ENCODE results near the gene TCERG1L. TPM values are rescaled to one million over a fixed set of nuclear protein-coding genes. Genes with fewer than 3 reads are reported as not detected.

The TCERG1L gene
- total RNA-seq, 4 donors from 2014 or later = 0.41 TPM; not detected in 3

- H3K27ac ChIP-seq = no peak overlapping the region
- intact Hi-C loops (cut with DNase I; ENCODE audit: low total_unique reads) = no loop called here
- TF ChIP-seq, protein P1, sequence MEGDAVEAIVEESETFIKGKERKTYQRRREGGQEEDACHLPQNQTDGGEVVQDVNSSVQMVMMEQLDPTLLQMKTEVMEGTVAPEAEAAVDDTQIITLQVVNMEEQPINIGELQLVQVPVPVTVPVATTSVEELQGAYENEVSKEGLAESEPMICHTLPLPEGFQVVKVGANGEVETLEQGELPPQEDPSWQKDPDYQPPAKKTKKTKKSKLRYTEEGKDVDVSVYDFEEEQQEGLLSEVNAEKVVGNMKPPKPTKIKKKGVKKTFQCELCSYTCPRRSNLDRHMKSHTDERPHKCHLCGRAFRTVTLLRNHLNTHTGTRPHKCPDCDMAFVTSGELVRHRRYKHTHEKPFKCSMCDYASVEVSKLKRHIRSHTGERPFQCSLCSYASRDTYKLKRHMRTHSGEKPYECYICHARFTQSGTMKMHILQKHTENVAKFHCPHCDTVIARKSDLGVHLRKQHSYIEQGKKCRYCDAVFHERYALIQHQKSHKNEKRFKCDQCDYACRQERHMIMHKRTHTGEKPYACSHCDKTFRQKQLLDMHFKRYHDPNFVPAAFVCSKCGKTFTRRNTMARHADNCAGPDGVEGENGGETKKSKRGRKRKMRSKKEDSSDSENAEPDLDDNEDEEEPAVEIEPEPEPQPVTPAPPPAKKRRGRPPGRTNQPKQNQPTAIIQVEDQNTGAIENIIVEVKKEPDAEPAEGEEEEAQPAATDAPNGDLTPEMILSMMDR (IDR thresholded peaks at IDR 0.05) = no peak
- DNase-seq = no peak
- no peaks in the 10 kb centered on the region for H3K4me1 ChIP-seq
- H3K27me3 ChIP-seq = no peaks in the 10 kb centered on the region
- no peak overlapping the region for H3K4me3 ChIP-seq
- H3K9me3 ChIP-seq = no peaks in the 10 kb centered on the region
- no peaks in the 10 kb centered on the region for H3K36me3 ChIP-seq
Measured at GRCh38 chr10:131126321-131127137, 185.0 kb downstream of the TCERG1L start.

DNA sequence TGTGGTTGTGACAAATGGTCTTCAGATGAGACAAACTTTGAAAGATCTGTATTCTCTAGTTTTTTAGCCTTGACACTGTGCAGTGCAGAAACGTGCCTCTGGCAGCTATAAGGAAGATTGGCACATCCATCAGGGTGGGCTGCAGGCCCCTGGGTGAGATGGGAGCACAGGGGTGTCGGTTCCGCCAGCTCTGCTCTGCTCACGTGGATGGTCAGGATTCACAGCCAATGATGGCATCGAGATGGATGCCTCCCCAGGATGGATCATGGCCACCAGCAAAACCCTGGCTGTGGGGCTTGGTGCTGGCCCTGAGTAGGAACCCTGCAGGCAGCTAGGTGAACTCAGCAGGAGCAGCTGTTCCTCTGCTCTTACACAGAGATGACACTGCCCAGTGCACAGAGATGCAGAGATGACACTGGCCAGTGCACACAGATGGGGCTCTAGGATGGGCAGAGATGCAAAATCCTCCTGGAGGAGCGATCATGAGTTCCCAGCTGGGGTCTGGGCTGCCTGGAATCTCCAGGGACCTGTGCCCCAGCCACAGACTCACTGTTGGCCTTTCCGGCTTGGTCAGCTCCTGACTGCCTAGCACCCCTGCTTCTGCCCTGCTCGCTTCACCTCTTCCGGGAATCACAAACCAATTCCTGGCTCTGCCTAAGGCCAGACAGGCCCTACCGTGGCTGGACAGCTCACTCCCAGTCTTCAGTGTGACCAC, 185.9 kb downstream of the TCERG1L start:
- no peak for TF ChIP-seq POLR2A (IDR thresholded peaks at IDR 0.05)
- TF ChIP-seq, protein P1 (IDR thresholded peaks at IDR 0.05) = no peak
- Histone ChIP-seq H3K4me3 (no peak overlapping the region), H3K27ac (no peak overlapping the region), H3K27me3 (no peaks in the 10 kb centered on the region), H3K4me1 (no peaks in the 10 kb centered on the region), H3K36me3 (no peaks in the 10 kb centered on the region), H3K9me3 (no peaks in the 10 kb centered on the region)
- intact Hi-C loops (cut with DNase I; ENCODE audit: low total_unique reads) = no loop called here
- no peak for DNase-seq

GRCh38 chr10:131124945-131125344, 186.6 kb downstream of the TCERG1L start:
- intact Hi-C loops (cut with DNase I; ENCODE audit: low total_unique reads) = no loop called here

GRCh38 chr10:131123496-131123895, 188.0 kb downstream of the TCERG1L start:
- Histone ChIP-seq H3K27me3 (no peaks in the 10 kb centered on the region), H3K4me1 (no peaks in the 10 kb centered on the region), H3K4me3 (no peak overlapping the region), H3K36me3 (no peaks in the 10 kb centered on the region), H3K9me3 (no peaks in the 10 kb centered on the region), H3K27ac (no peak overlapping the region)
- no peak for TF ChIP-seq POLR2A (IDR thresholded peaks at IDR 0.05)
- TF ChIP-seq, protein P1 (IDR thresholded peaks at IDR 0.05) = no peak
- no peak for DNase-seq
- intact Hi-C loops (cut with DNase I; ENCODE audit: low total_unique reads) = no loop called here

More at GRCh38 chr10:131124945-131125344, 186.6 kb downstream of the TCERG1L start:
- Histone ChIP-seq H3K36me3 (no peaks in the 10 kb centered on the region), H3K27ac (no peak overlapping the region), H3K27me3 (no peaks in the 10 kb centered on the region), H3K9me3 (no peaks in the 10 kb centered on the region), H3K4me3 (no peak overlapping the region), H3K4me1 (no peaks in the 10 kb centered on the region)
- TF ChIP-seq POLR2A (IDR thresholded peaks at IDR 0.05) = no peak
- no peak for DNase-seq

DNA sequence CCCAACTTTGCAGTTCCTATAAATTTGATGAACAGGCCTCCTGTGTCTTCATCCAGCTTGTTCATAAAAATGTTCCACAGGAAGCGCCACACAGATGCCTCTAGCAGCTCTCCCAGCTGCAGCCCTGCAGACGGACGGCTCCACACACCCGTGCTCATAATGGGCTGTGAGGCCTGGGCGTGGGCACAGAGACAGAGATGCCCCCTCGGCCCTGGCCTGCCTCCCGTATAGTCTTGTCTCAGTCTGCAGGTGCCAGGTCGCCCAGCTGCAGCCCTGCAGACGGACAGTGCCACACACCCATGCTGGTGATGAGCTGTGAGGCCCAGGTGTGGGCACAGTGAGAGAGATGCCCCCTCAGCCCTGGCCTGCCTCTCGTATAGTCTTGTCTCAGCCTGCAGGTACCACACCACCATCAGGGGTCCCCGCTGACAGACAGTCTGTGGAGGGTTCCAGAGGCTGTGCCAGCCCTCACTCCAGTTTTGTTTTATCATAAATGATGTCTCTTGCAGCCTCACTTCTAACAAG, 189.9 kb downstream of the TCERG1L start:
- Histone ChIP-seq H3K27ac (no peak overlapping the region), H3K4me3 (no peak overlapping the region), H3K4me1 (no peaks in the 10 kb centered on the region), H3K36me3 (no peaks in the 10 kb centered on the region), H3K27me3 (no peaks in the 10 kb centered on the region), H3K9me3 (no peaks in the 10 kb centered on the region)
- TF ChIP-seq POLR2A (IDR thresholded peaks at IDR 0.05) = no peak
- TF ChIP-seq, protein P1 (IDR thresholded peaks at IDR 0.05) = no peak
- no peak for DNase-seq
- intact Hi-C loops (cut with DNase I; ENCODE audit: low total_unique reads) = no loop called here
